ENCODE data around the gene AURKAIP1. TPM values are rescaled to one million over a fixed set of nuclear protein-coding genes. Genes with fewer than 3 reads are reported as not detected.

Gene AURKAIP1
- total and polyA plus RNA-seq, 2 of the 13 experiments (the other 11 are each of a cell fraction or from before 2014, with no cell fraction given): 69.5 to 175 TPM

DNA sequence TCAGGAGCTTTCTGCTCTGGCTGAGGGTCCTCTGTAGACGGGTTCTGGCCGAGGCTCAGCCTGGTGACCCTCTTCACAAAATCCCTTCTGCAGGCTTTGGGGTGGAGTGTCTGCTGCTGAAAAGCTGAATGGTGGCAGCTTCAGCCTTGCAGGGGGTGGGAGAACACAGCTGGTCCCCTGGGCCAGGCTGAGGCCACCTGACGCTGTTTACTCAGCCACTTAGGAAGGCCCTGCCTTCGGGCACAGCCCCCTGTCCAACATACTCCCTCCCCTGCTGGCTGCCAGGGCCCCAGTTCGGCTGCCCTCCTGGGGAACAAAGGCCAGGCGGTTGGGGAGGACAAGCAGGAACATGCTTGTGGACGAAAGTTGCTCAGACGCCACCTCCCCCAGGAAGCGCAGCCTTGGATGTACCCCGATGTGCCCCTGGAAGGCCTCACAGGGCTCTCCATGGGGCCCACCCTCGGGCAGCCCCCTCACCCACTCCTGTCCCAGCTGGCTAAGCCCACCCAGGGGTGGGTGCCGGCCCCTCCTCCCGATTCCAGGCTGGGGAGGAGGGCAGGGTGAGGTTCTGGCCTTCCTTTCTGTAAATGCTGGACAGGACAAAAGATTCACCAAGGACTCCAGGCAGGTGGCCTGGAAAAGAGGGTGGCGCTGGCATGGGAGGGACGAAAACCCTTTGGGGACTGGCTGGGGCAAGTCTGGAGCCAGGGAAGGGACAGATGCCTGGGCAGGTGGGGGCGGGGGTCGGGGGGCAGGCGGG is 46.3 kb upstream of the AURKAIP1 start, which contains the start of gene ANKRD65 (continued):
- TF ChIP-seq ZBTB33 (CRISPR knock-in tag; IDR thresholded peaks at IDR 0.05) (peak; percentile 47; the same call in 1 of the 2 replicates), ZBTB40 (IDR thresholded peaks at IDR 0.05) (no peak), ZBTB40 (CRISPR knock-in tag; IDR thresholded peaks at IDR 0.05) (no peak), REXO4 (CRISPR knock-in tag; IDR thresholded peaks at IDR 0.05; ENCODE audit: borderline replicate concordance) (no peak), ETV6 (CRISPR knock-in tag; conservative IDR thresholded peaks at IDR 0.05) (no peak), ZNF589 (CRISPR knock-in tag; conservative IDR thresholded peaks at IDR 0.05) (no peak), SP1 (IDR thresholded peaks at IDR 0.05) (no peak), SP1 (CRISPR knock-in tag; IDR thresholded peaks at IDR 0.05) (no peak), ZNF549 (CRISPR knock-in tag; IDR thresholded peaks at IDR 0.05) (no peak), KDM2A (CRISPR knock-in tag; IDR thresholded peaks at IDR 0.05; ENCODE audit: borderline replicate concordance, low read depth) (peak; percentile 57; the same call in 1 of the 2 replicates), PAF1 (CRISPR knock-in tag; IDR thresholded peaks at IDR 0.05) (no peak), BRCA1 (CRISPR knock-in tag; IDR thresholded peaks at IDR 0.05) (no peak), ZBTB7B (CRISPR knock-in tag; IDR thresholded peaks at IDR 0.05) (peak; percentile 94), FOXO1 (CRISPR knock-in tag; IDR thresholded peaks at IDR 0.05) (peak; percentile 85), JUND (CRISPR knock-in tag; IDR thresholded peaks at IDR 0.05) (0 out of 2 replicates have a peak, but pooled peaks have one; percentile 25)
- TF ChIP-seq, protein P1, sequence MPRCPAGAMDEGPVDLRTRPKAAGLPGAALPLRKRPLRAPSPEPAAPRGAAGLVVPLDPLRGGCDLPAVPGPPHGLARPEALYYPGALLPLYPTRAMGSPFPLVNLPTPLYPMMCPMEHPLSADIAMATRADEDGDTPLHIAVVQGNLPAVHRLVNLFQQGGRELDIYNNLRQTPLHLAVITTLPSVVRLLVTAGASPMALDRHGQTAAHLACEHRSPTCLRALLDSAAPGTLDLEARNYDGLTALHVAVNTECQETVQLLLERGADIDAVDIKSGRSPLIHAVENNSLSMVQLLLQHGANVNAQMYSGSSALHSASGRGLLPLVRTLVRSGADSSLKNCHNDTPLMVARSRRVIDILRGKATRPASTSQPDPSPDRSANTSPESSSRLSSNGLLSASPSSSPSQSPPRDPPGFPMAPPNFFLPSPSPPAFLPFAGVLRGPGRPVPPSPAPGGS (CRISPR knock-in tag; IDR thresholded peaks at IDR 0.05): peak; percentile 33; the same call in 1 of the 2 replicates
